BJ (cell line): Measurements from ENCODE around the gene MYBL2. TPM values are rescaled to one million over a fixed set of nuclear protein-coding genes. Genes with fewer than 3 reads are reported as not detected.
A peak's percentile ranks its signal among the peaks of the same experiment; 100 is the strongest.

Experiments
- CTCF ChIA-PET: fragments of 350-600 bp; formaldehyde crosslinking; extraction: SDS; loops from one replicate; lab custom pipeline; 2021; ENCODE audit warnings: antibody characterized with exemption, inconsistent platforms; lab: Yijun Ruan, JAX
- POLR2A ChIA-PET: fragments of 300-600 bp; sonication (Branson Sonifier 250); formaldehyde crosslinking; extraction: SDS; loops from one replicate; lab custom pipeline; 2021; ENCODE audit warnings: antibody characterized with exemption; lab: Charles Lee
- DNase-seq: peaks from one replicate; pipeline ENCODE4 v3.0.0-alpha.2; 2011; ENCODE audit warnings: low read depth
- H3K27me3 ChIP-seq: 2 replicates; pipeline ENCODE4 v1.6.0; 2011; ENCODE audit warnings: low read length; ENCODE audit not compliant: control insufficient read depth, insufficient read depth
- H3K36me3 ChIP-seq: 2 replicates; pipeline ENCODE4 v1.5.1; 2011; ENCODE audit warnings: low read length; ENCODE audit not compliant: control insufficient read depth, insufficient read depth
- H3K4me3 ChIP-seq: 2 replicates; pipeline ENCODE4 v1.5.1; 2011; ENCODE audit warnings: low read depth, mild to moderate bottlenecking, control low read depth, low read length
- CTCF ChIP-seq: IDR thresholded peaks from 2 replicates; pipeline ENCODE4 v1.5.1; 2011; ENCODE audit warnings: low read depth, mild to moderate bottlenecking, control low read depth, inconsistent platforms, low read length, moderate library complexity; ENCODE audit not compliant: insufficient read depth
- polyA plus RNA-seq: library from polyadenylated mRNA; depleted of rRNA; stranded (reverse); fragments of >200 nt; gene quantifications from 2 replicates; pipeline ENCODE4 v1.2.3, GENCODE V29; 2011

The MYBL2 gene
- polyA plus RNA-seq, 1 experiment: 9.8 TPM

- ChIA-PET POLR2A (no interaction called here), CTCF (interaction anchor here (0.5 to 1.9 kb wide), 4 partner anchors 9 to 125 kb away, joined by 3 to 5 read pairs (median 4); no protein-coding TSS in a partner anchor)
- Histone ChIP-seq H3K4me3 (no peak overlapping the region), H3K27me3 (no peaks in the 10 kb centered on the region), H3K36me3 (no peaks in the 10 kb centered on the region)
- no peak for TF ChIP-seq CTCF
- DNase-seq: no peak
Measured at GRCh38 chr20:43662943-43663655, 3.8 kb upstream of the MYBL2 start.

DNA sequence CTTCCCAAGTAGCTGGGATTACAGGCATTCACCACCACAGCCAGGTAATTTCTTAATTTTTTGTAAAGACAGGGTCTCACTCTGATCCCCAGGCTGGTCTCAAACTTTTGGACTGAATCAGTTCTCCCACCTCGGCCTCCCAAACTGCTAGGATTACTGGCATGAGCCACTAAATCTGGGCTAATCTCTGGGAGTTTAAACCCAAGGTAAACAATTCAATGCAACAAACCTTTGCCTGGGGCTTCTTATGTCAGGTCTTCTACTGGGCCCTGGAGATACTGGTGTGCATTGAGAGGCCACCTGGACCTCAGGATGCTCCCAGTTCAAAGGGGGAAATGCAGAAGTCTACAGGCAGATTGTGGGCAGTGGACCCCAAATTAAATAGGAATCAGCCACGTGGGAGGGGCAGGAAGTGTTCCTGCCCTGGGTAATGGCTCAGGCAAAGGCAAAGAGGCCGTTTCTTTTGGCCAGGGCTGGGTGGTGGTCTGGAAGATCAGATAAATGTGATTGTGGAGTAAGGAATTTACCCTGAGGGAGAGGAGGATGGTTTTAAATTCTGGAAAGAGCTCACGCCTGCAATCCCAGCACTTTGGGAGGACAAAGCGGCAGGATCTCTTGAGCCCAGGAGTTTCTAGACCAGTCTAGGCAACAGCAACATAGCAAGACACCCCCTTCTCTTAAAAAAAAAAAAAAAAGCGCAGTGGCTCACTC, 1.3 kb upstream of the MYBL2 start:
- H3K4me3 ChIP-seq: no peak overlapping the region
- no peaks in the 10 kb centered on the region for H3K36me3 ChIP-seq
- TF ChIP-seq CTCF: no peak
- H3K27me3 ChIP-seq: no peaks in the 10 kb centered on the region
- DNase-seq: no peak
- ChIA-PET CTCF (no interaction called here), POLR2A (interaction anchor here (0.6 kb wide), 1 partner anchor 78 kb away, joined by 5 read pairs; no protein-coding TSS in a partner anchor)

- Histone ChIP-seq H3K4me3 (peak overlapping the region; percentile 55), H3K36me3 (no peaks in the 10 kb centered on the region), H3K27me3 (no peaks in the 10 kb centered on the region)
- DNase-seq: no peak
- POLR2A ChIA-PET: no interaction called here
- CTCF ChIA-PET: interaction anchor here (0.6 to 1.0 kb wide), 2 partner anchors 24 to 53 kb away, joined by 3 read pairs; no protein-coding TSS in a partner anchor
- TF ChIP-seq CTCF: no peak
Measured at GRCh38 chr20:43667341-43668132, 623 bp downstream of the MYBL2 start.

GRCh38 chr20:43669332-43669731, 2.4 kb downstream of the MYBL2 start:
- no peak for TF ChIP-seq CTCF
- ChIA-PET POLR2A (no interaction called here), CTCF (interaction anchor here (1.2 kb wide), 1 partner anchor 23 kb away, joined by 4 read pairs; no protein-coding TSS in a partner anchor)
- 0 out of 2 replicates have a peak, but pooled peaks cover 1% of the 10 kb centered on the region for H3K36me3 ChIP-seq
- no peaks in the 10 kb centered on the region for H3K27me3 ChIP-seq
- no peak overlapping the region for H3K4me3 ChIP-seq
- DNase-seq: no peak
